GM18909 (cell line): Measurements from ENCODE around the gene TAS2R39.

Experiments used
- ATAC-seq: cut with Tn5 transposase; IDR thresholded peaks from one replicate; pipeline ENCODE4 v1.9.1; 2021; ENCODE audit warnings: mild to moderate bottlenecking; ENCODE audit not compliant: unreplicated experiment, poor library complexity

Gene TAS2R39

GRCh38 chr7:143214789-143215679 is 31.8 kb downstream of the TAS2R39 start:
- peak; percentile 89 for ATAC-seq

GRCh38 chr7:143216151-143216550 is 32.9 kb downstream of the TAS2R39 start:
- ATAC-seq = no peak

- ATAC-seq = no peak
Observed at GRCh38 chr7:143216686-143217085, 33.5 kb downstream of the TAS2R39 start.

- no peak for ATAC-seq
Observed at GRCh38 chr7:143217806-143218205, 34.6 kb downstream of the TAS2R39 start.

GRCh38 chr7:143221286-143221685 is 38.1 kb downstream of the TAS2R39 start:
- no peak for ATAC-seq

- ATAC-seq = no peak
Observed at GRCh38 chr7:143221737-143222136, 38.5 kb downstream of the TAS2R39 start, which contains the start of gene TAS2R40. Gene TAS2R40, plus strand, starts transcription at chr7:143222037. Its CDS starts 42 bp downstream, at chr7:143222079.

GRCh38 chr7:143222782-143223181 is 39.6 kb downstream of the TAS2R39 start:
- no peak for ATAC-seq

- ATAC-seq = no peak
Observed at GRCh38 chr7:143223784-143224183, 40.6 kb downstream of the TAS2R39 start.

- no peak for ATAC-seq
Observed at GRCh38 chr7:143225047-143225446, 41.8 kb downstream of the TAS2R39 start.

GRCh38 chr7:143227806-143228205 is 44.6 kb downstream of the TAS2R39 start:
- no peak for ATAC-seq

- ATAC-seq = no peak
Observed at GRCh38 chr7:143229054-143229790, 46.0 kb downstream of the TAS2R39 start.

- ATAC-seq = no peak
Observed at GRCh38 chr7:143230602-143231457, 47.6 kb downstream of the TAS2R39 start.
